Activated CD4-positive, alpha-beta memory T cell treated with anti-CD3 and anti-CD28 coated beads, Interleukin-2, amount 10 ng/mL, durations not matched to agents 7 days and 5 days (primary cell): ENCODE data around the gene SIGLEC8. TPM values are rescaled to one million over a fixed set of nuclear protein-coding genes. Genes with fewer than 3 reads are reported as not detected.

Experiments
- CTCF ChIA-PET: fragments of 350-600 bp; sonication (Branson Sonifier 250); formaldehyde crosslinking; loops from one replicate; lab custom pipeline; 2021; ENCODE audit warnings: antibody characterized with exemption, inconsistent platforms; lab: Charles Lee
- POLR2A ChIA-PET: fragments of 350-600 bp; sonication (Branson Sonifier 250); formaldehyde crosslinking; loops from one replicate; lab custom pipeline; 2021; ENCODE audit warnings: antibody characterized with exemption; lab: Charles Lee
- DNase-seq: peaks from one replicate; pipeline ENCODE4 v3.0.0-alpha.2; 2020
- H3K27ac Mint-ChIP-seq: one replicate; pipeline ENCODE4 v1.8.0; 2021; ENCODE audit warnings: mild to moderate bottlenecking, mixed read lengths
- H3K27me3 Mint-ChIP-seq: one replicate; pipeline ENCODE4 v1.8.0; 2021; ENCODE audit warnings: mixed read lengths
- H3K36me3 Mint-ChIP-seq: one replicate; pipeline ENCODE4 v1.8.0; 2021; ENCODE audit warnings: low read depth, mixed read lengths
- H3K4me1 Mint-ChIP-seq: one replicate; pipeline ENCODE4 v1.8.0; 2021; ENCODE audit warnings: mixed read lengths
- H3K4me3 Mint-ChIP-seq: one replicate; pipeline ENCODE4 v1.8.0; 2021; ENCODE audit warnings: mild to moderate bottlenecking, mixed read lengths
- H3K9me3 Mint-ChIP-seq: one replicate; pipeline ENCODE4 v1.8.0; 2021; ENCODE audit warnings: mixed read lengths
- total RNA-seq, 2 experiments: library from RNA; stranded (reverse); gene quantifications; one replicate each; pipeline ENCODE4 v1.2.3, GENCODE V29; 2021

SIGLEC8 gene
- total RNA-seq, 2 experiments from 2014 or later, result not detected

- H3K4me1 Mint-ChIP-seq, result no peaks in the 10 kb centered on the region
- H3K4me3 Mint-ChIP-seq, result no peak overlapping the region
- DNase-seq, result no peak
- H3K36me3 Mint-ChIP-seq, result no peaks in the 10 kb centered on the region
- POLR2A ChIA-PET, result no interaction called here
- CTCF ChIA-PET, result no interaction called here
- H3K9me3 Mint-ChIP-seq, result peaks cover 12% of the 10 kb centered on the region
- H3K27ac Mint-ChIP-seq, result no peak overlapping the region
- peaks cover 16% of the 10 kb centered on the region for H3K27me3 Mint-ChIP-seq
These were observed 30.2 kb upstream of the SIGLEC8 start for GRCh38 chr19:51488491-51488890.

GRCh38 chr19:51485960-51486660, 27.9 kb upstream of the SIGLEC8 start:
- Mint-ChIP-seq H3K27me3 (peaks cover 9% of the 10 kb centered on the region), H3K4me3 (no peak overlapping the region), H3K27ac (no peak overlapping the region), H3K36me3 (no peaks in the 10 kb centered on the region), H3K4me1 (no peaks in the 10 kb centered on the region), H3K9me3 (peaks cover 6% of the 10 kb centered on the region)
- CTCF ChIA-PET, result no interaction called here
- POLR2A ChIA-PET, result no interaction called here
- no peak for DNase-seq

GRCh38 chr19:51480590-51480989, 22.3 kb upstream of the SIGLEC8 start:
- Mint-ChIP-seq H3K4me3 (no peak overlapping the region), H3K36me3 (no peaks in the 10 kb centered on the region), H3K27me3 (peaks cover 15% of the 10 kb centered on the region), H3K27ac (no peak overlapping the region), H3K4me1 (no peaks in the 10 kb centered on the region), H3K9me3 (no peaks in the 10 kb centered on the region)
- POLR2A ChIA-PET, result no interaction called here
- CTCF ChIA-PET, result no interaction called here
- no peak for DNase-seq

- H3K4me1 Mint-ChIP-seq, result no peaks in the 10 kb centered on the region
- ChIA-PET POLR2A (no interaction called here), CTCF (no interaction called here)
- no peak overlapping the region for H3K4me3 Mint-ChIP-seq
- H3K27ac Mint-ChIP-seq, result no peak overlapping the region
- H3K36me3 Mint-ChIP-seq, result no peaks in the 10 kb centered on the region
- no peaks in the 10 kb centered on the region for H3K9me3 Mint-ChIP-seq
- DNase-seq, result no peak
- peaks cover 11% of the 10 kb centered on the region for H3K27me3 Mint-ChIP-seq
These were observed 21.5 kb upstream of the SIGLEC8 start for GRCh38 chr19:51479531-51480331.

- POLR2A ChIA-PET, result no interaction called here
- H3K36me3 Mint-ChIP-seq, result no peaks in the 10 kb centered on the region
- peaks cover 11% of the 10 kb centered on the region for H3K27me3 Mint-ChIP-seq
- CTCF ChIA-PET, result no interaction called here
- no peak within 1 kb of the TSS for H3K27ac Mint-ChIP-seq
- H3K9me3 Mint-ChIP-seq, result no peaks in the 10 kb centered on the region
- DNase-seq, result no peak
- H3K4me3 Mint-ChIP-seq, result no peak within 1 kb of the TSS
- H3K4me1 Mint-ChIP-seq, result no peaks in the 10 kb centered on the region
These were observed 20.4 kb upstream of the SIGLEC8 start, which contains the start of gene CEACAM18 for GRCh38 chr19:51478381-51479234. Gene CEACAM18, plus strand, starts transcription at chr19:51478539.

GRCh38 chr19:51477344-51477743, 19.1 kb upstream of the SIGLEC8 start:
- DNase-seq, result no peak
- Mint-ChIP-seq H3K4me3 (no peak overlapping the region), H3K27me3 (peaks cover 13% of the 10 kb centered on the region), H3K36me3 (no peaks in the 10 kb centered on the region), H3K9me3 (no peaks in the 10 kb centered on the region), H3K27ac (no peak overlapping the region), H3K4me1 (peaks cover 5% of the 10 kb centered on the region)
- POLR2A ChIA-PET, result no interaction called here
- CTCF ChIA-PET, result interaction anchor here (0.6 kb wide), 1 partner anchor 69 kb away, joined by 3 read pairs; no protein-coding TSS in a partner anchor

- Mint-ChIP-seq H3K4me3 (no peak overlapping the region), H3K27me3 (peaks cover 13% of the 10 kb centered on the region), H3K27ac (no peak overlapping the region), H3K9me3 (no peaks in the 10 kb centered on the region), H3K4me1 (peaks cover 5% of the 10 kb centered on the region), H3K36me3 (no peaks in the 10 kb centered on the region)
- CTCF ChIA-PET, result interaction anchor here (0.7 to 3.9 kb wide), 4 partner anchors 9 to 183 kb away, joined by 3 to 66 read pairs (median 26); no protein-coding TSS in a partner anchor
- no peak for DNase-seq
- POLR2A ChIA-PET, result no interaction called here
These were observed 17.9 kb upstream of the SIGLEC8 start for GRCh38 chr19:51476164-51476563.

GRCh38 chr19:51473009-51473707, 14.9 kb upstream of the SIGLEC8 start:
- H3K36me3 Mint-ChIP-seq, result no peaks in the 10 kb centered on the region
- H3K27ac Mint-ChIP-seq, result no peak overlapping the region
- no peak overlapping the region for H3K4me3 Mint-ChIP-seq
- peaks cover 8% of the 10 kb centered on the region for H3K27me3 Mint-ChIP-seq
- H3K4me1 Mint-ChIP-seq, result peaks cover 13% of the 10 kb centered on the region
- no peaks in the 10 kb centered on the region for H3K9me3 Mint-ChIP-seq
- CTCF ChIA-PET, result interaction anchor here (0.7 to 3.9 kb wide), 19 partner anchors 9 to 304 kb away, joined by 3 to 66 read pairs (median 5); no protein-coding TSS in a partner anchor
- POLR2A ChIA-PET, result no interaction called here
- peak; percentile 82 for DNase-seq

- ChIA-PET POLR2A (no interaction called here), CTCF (interaction anchor here (0.7 to 3.9 kb wide), 16 partner anchors 12 to 305 kb away, joined by 3 to 66 read pairs (median 5); no protein-coding TSS in a partner anchor)
- Mint-ChIP-seq H3K4me1 (peaks cover 19% of the 10 kb centered on the region), H3K4me3 (no peak overlapping the region), H3K27me3 (peaks cover 8% of the 10 kb centered on the region), H3K36me3 (no peaks in the 10 kb centered on the region), H3K27ac (no peak overlapping the region), H3K9me3 (no peaks in the 10 kb centered on the region)
- DNase-seq, result no peak
These were observed 14.4 kb upstream of the SIGLEC8 start for GRCh38 chr19:51472607-51473006.

- Mint-ChIP-seq H3K4me3 (no peak overlapping the region), H3K36me3 (no peaks in the 10 kb centered on the region), H3K9me3 (no peaks in the 10 kb centered on the region), H3K27ac (no peak overlapping the region), H3K27me3 (peaks cover 11% of the 10 kb centered on the region), H3K4me1 (peaks cover 26% of the 10 kb centered on the region)
- no peak for DNase-seq
- ChIA-PET CTCF (interaction anchor here (0.5 to 1.4 kb wide), 7 partner anchors 9 to 186 kb away, joined by 3 to 9 read pairs (median 3); no protein-coding TSS in a partner anchor), POLR2A (no interaction called here)
These were observed 13.3 kb upstream of the SIGLEC8 start for GRCh38 chr19:51471527-51471926.

GRCh38 chr19:51470966-51471365, 12.7 kb upstream of the SIGLEC8 start:
- Mint-ChIP-seq H3K27ac (no peak overlapping the region), H3K4me3 (no peak overlapping the region), H3K27me3 (peaks cover 14% of the 10 kb centered on the region), H3K36me3 (no peaks in the 10 kb centered on the region), H3K4me1 (peaks cover 26% of the 10 kb centered on the region), H3K9me3 (no peaks in the 10 kb centered on the region)
- DNase-seq, result no peak
- ChIA-PET POLR2A (no interaction called here), CTCF (interaction anchor here (0.7 to 1.4 kb wide), 5 partner anchors 8 to 298 kb away, joined by 3 to 9 read pairs (median 3); no protein-coding TSS in a partner anchor)

GRCh38 chr19:51469629-51470028, 11.4 kb upstream of the SIGLEC8 start:
- POLR2A ChIA-PET, result no interaction called here
- peaks cover 20% of the 10 kb centered on the region for H3K27me3 Mint-ChIP-seq
- H3K27ac Mint-ChIP-seq, result no peak overlapping the region
- no peak for DNase-seq
- peaks cover 28% of the 10 kb centered on the region for H3K4me1 Mint-ChIP-seq
- H3K4me3 Mint-ChIP-seq, result no peak overlapping the region
- CTCF ChIA-PET, result no interaction called here
- H3K36me3 Mint-ChIP-seq, result no peaks in the 10 kb centered on the region
- no peaks in the 10 kb centered on the region for H3K9me3 Mint-ChIP-seq
